Peyer's patch (tissue), 4 donors: Measurements from ENCODE around the gene CARMIL1. TPM values are rescaled to one million over a fixed set of nuclear protein-coding genes. Genes with fewer than 3 reads are reported as not detected.

Experiments used
- DNase-seq, 3 donors: peaks; one replicate each; pipeline ENCODE4 v3.0.0-alpha.2; 2017 to 2019
- H3K27ac ChIP-seq, 4 donors: fragments of 200-600 bp; sonication (generic); one replicate each; pipeline ENCODE4 v1.5.1; 2016 to 2019
- H3K27me3 ChIP-seq, 2 donors: fragments of 200-600 bp; sonication (generic); one replicate each; pipeline ENCODE4 v1.5.1; 2019
- H3K36me3 ChIP-seq, 3 donors: fragments of 200-600 bp; sonication (generic); one replicate each; pipeline ENCODE4 v1.5.1; 2016 to 2019
- H3K4me1 ChIP-seq, 4 donors: fragments of 200-600 bp; sonication (generic); one replicate each; pipeline ENCODE4 v1.5.1; 2016 to 2019
- H3K4me3 ChIP-seq, 4 donors: fragments of 200-600 bp; sonication (generic); 1 replicate in 3 of 4; 2 replicates in 1 of 4; pipeline ENCODE4 v1.5.1; 2016 to 2019; ENCODE audit warnings: mild to moderate bottlenecking in 1 of 4
- H3K9me3 ChIP-seq, 4 donors: fragments of 200-600 bp; sonication (generic); one replicate each; pipeline ENCODE4 v1.5.1; 2016 to 2019; ENCODE audit warnings: mild to moderate bottlenecking in 1 of 4
- CTCF ChIP-seq, 6 experiments: fragments of 450-650 bp in 4 of 6; fragments of 200-600 bp in 2 of 6; sonication (generic) in 1 of 6; IDR thresholded peaks; one replicate each; pipeline ENCODE4 v1.5.1; 2017 to 2019; ENCODE audit warnings: antibody characterized with exemption in 6 of 6, mild to moderate bottlenecking in 3 of 6, moderate library complexity in 1 of 6
- POLR2A ChIP-seq, 2 donors: fragments of 450-650 bp; IDR thresholded peaks; one replicate each; pipeline ENCODE4 v1.5.1; 2017; ENCODE audit warnings: antibody characterized with exemption in 2 of 2, mild to moderate bottlenecking in 2 of 2, moderate library complexity in 2 of 2
- total RNA-seq, 4 donors: library from RNA; depleted of rRNA; stranded (reverse); fragments of >200 nt; gene quantifications; one replicate each; pipeline ENCODE4 v1.1.0, GENCODE V29; 2016

CARMIL1 gene
- total RNA-seq, 4 donors from 2014 or later = 75.1 to 107 (median 85.7) TPM

DNA sequence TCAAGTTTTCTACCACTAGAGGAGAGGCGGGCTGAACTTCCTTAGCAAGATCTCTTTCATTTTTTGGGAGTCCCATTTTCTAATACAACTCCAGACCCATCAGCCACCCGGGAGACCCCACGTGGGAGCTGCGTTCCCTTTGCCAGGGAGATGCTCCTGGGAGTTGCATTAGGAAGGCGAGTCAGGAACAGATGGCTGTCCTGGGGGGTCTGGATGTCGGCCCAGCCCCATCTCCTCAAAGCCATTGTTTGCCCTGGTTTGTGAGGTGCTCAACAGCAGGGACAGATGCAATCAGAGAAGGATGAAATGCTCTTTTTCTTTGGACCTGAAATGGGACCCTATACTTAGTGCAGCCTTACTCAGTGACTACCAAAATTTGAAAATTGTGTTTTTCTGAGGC lies 39.4 kb downstream of the CARMIL1 start:
- TF ChIP-seq CTCF (IDR thresholded peaks at IDR 0.05) = no peak
- no peak for TF ChIP-seq POLR2A (IDR thresholded peaks at IDR 0.05)
- no peaks in the 10 kb centered on the region for H3K9me3 ChIP-seq
- H3K4me3 ChIP-seq = no peak overlapping the region
- no peaks in the 10 kb centered on the region for H3K36me3 ChIP-seq
- DNase-seq = no peak
- no peaks in the 10 kb centered on the region for H3K4me1 ChIP-seq
- H3K27me3 ChIP-seq = no peaks in the 10 kb centered on the region
- H3K27ac ChIP-seq = no peak overlapping the region

GRCh38 chr6:25320459-25320858 lies 41.3 kb downstream of the CARMIL1 start:
- H3K4me1 ChIP-seq = no peaks in the 10 kb centered on the region
- no peaks in the 10 kb centered on the region for H3K36me3 ChIP-seq
- no peak for DNase-seq
- no peaks in the 10 kb centered on the region for H3K9me3 ChIP-seq
- no peaks in the 10 kb centered on the region for H3K27me3 ChIP-seq
- no peak overlapping the region for H3K4me3 ChIP-seq
- no peak overlapping the region for H3K27ac ChIP-seq
- TF ChIP-seq POLR2A (IDR thresholded peaks at IDR 0.05) = no peak
- no peak for TF ChIP-seq CTCF (IDR thresholded peaks at IDR 0.05)

GRCh38 chr6:25322692-25323091 lies 43.5 kb downstream of the CARMIL1 start:
- Histone ChIP-seq H3K36me3 (no peaks in the 10 kb centered on the region), H3K9me3 (no peaks in the 10 kb centered on the region), H3K27me3 (no peaks in the 10 kb centered on the region), H3K4me3 (no peak overlapping the region), H3K4me1 (peaks cover 0 to 9% (median 0%) of the 10 kb centered on the region in 4 donors), H3K27ac (no peak overlapping the region)
- DNase-seq = no peak
- TF ChIP-seq POLR2A (IDR thresholded peaks at IDR 0.05) = no peak
- TF ChIP-seq CTCF (IDR thresholded peaks at IDR 0.05) = no peak

- Histone ChIP-seq H3K4me3 (no peak overlapping the region), H3K9me3 (no peaks in the 10 kb centered on the region), H3K36me3 (no peaks in the 10 kb centered on the region), H3K27me3 (no peaks in the 10 kb centered on the region), H3K4me1 (peaks cover 0 to 9% (median under 1%) of the 10 kb centered on the region in 4 donors), H3K27ac (no peak overlapping the region)
- DNase-seq = no peak
- no peak for TF ChIP-seq CTCF (IDR thresholded peaks at IDR 0.05)
- TF ChIP-seq POLR2A (IDR thresholded peaks at IDR 0.05) = no peak
These were observed 45.0 kb downstream of the CARMIL1 start for GRCh38 chr6:25324066-25324762.

GRCh38 chr6:25326126-25326525 lies 47.0 kb downstream of the CARMIL1 start:
- Histone ChIP-seq H3K27me3 (no peaks in the 10 kb centered on the region), H3K4me1 (peaks cover 0 to 14% (median 2%) of the 10 kb centered on the region in 4 donors), H3K36me3 (no peaks in the 10 kb centered on the region), H3K27ac (no peak overlapping the region), H3K9me3 (no peaks in the 10 kb centered on the region), H3K4me3 (no peak overlapping the region)
- no peak for DNase-seq
- TF ChIP-seq POLR2A (IDR thresholded peaks at IDR 0.05) (no peak), CTCF (IDR thresholded peaks at IDR 0.05) (no peak)
